ENCODE results near the gene CTF1. TPM values are rescaled to one million over a fixed set of nuclear protein-coding genes. Genes with fewer than 3 reads are reported as not detected.
A peak's percentile ranks its signal among the peaks of the same experiment; 100 is the strongest.

Gene CTF1
- total and polyA plus RNA-seq, 2 donors (not counting 1 experiment from before 2014, with no cell fraction given), result 0.78 to 0.81 TPM

DNA sequence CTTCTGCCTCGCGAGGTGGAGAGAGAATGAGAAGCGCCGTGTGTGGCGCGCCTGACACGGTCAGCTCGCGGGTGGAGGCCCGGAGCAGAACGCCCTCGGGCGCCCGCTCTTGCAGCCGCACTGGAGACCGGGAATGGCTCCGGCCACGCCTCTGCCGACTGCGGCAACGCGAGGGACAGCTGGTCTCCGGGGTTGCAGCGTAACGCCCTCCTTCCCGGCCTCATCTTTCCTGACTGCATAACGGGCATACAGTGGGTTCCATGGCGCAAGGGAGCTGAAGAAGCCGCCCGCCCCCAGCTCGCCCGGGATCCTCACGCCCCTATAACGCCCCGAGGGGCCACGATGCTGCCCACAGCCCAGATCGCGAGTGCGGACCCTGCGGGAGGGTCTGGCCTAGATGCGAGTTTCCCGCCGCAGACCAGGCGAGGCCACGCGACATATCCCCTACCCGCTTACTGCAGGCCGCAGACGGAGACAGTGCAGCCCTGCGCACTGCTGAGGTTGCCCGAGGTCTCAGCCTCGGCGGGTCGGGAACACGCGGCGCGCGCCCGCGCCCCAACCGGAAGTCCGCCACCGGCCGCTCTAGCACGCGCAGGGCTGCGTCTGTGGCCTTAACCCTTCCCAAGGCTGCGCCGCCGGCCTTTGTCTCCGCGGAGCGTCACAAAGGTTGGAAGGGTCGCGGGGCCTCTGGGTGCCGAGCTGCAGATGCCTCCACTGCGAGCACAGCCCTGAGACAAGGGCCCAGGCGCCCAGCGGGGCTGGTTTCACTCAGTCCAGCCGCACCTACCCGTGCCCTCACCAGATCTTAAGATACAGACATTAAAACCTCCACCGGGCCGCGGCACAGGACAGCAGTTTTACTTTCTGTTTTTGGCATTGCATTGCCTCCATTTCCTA is 21.3 kb upstream of the CTF1 start:
- H3K9me3 Mint-ChIP-seq (ENCODE audit: insufficient read depth), result no peaks in the 10 kb centered on the region
- H3K36me3 ChIP-seq (replicated peaks in 1 of 2; ENCODE audit: control extremely low read depth in 1 of 2, control insufficient read depth in 1 of 2, extremely low read depth in 1 of 2, insufficient read depth in 2 of 2, low read length in 1 of 2), result peaks cover 0 to 2% of the 10 kb centered on the region in 2 experiments
- H3K4me1 Mint-ChIP-seq, result peaks cover 36% of the 10 kb centered on the region
- intact Hi-C loops (cut with micrococcal nuclease), result loop anchor here (1.0 to 5.0 kb wide), 8 partner anchors 22 to 113 kb away; partner anchors contain the start of genes CFAP119 and RNF40
- CTCF ChIA-PET, result interaction anchor here (0.6 to 5.7 kb wide), 12 partner anchors 18 to 308 kb away, joined by 3 to 36 read pairs (median 4); partner anchors contain the start of gene CTF1
- H3K27ac ChIP-seq (ENCODE audit: low read length in 2 of 2), result peak overlapping the region; percentile 82 to 88
- peak; percentile 93 for DNase-seq
- WGBS (ENCODE audit: insufficient coverage), result 1% methylated on average over 82 of the region's 85 CpGs
- peaks cover 18% of the 10 kb centered on the region for H3K79me2 ChIP-seq (ENCODE audit: control insufficient read depth, insufficient read depth, low read length)
- H3K4me3 Mint-ChIP-seq, result peak overlapping the region; percentile 97
- peak overlapping the region; percentile 89 for H2AFZ ChIP-seq (ENCODE audit: insufficient read depth, low read depth, low read length, poor library complexity, severe bottlenecking)
- peak overlapping the region; percentile 97 for H3K9ac ChIP-seq (ENCODE audit: low read length)
- H3K4me1 ChIP-seq (ENCODE audit: control insufficient read depth in 2 of 2, insufficient read depth in 2 of 2, low read length in 2 of 2), result peaks cover 16 to 21% of the 10 kb centered on the region in 2 donors
- no peaks in the 10 kb centered on the region for H4K20me1 ChIP-seq (ENCODE audit: control insufficient read depth, insufficient read depth, low read length, poor library complexity, severe bottlenecking)
- TF ChIP-seq, protein P1, sequence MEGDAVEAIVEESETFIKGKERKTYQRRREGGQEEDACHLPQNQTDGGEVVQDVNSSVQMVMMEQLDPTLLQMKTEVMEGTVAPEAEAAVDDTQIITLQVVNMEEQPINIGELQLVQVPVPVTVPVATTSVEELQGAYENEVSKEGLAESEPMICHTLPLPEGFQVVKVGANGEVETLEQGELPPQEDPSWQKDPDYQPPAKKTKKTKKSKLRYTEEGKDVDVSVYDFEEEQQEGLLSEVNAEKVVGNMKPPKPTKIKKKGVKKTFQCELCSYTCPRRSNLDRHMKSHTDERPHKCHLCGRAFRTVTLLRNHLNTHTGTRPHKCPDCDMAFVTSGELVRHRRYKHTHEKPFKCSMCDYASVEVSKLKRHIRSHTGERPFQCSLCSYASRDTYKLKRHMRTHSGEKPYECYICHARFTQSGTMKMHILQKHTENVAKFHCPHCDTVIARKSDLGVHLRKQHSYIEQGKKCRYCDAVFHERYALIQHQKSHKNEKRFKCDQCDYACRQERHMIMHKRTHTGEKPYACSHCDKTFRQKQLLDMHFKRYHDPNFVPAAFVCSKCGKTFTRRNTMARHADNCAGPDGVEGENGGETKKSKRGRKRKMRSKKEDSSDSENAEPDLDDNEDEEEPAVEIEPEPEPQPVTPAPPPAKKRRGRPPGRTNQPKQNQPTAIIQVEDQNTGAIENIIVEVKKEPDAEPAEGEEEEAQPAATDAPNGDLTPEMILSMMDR (IDR thresholded peaks at IDR 0.05), result no peak
- no peak for TF ChIP-seq EZH2 (IDR thresholded peaks at IDR 0.05; ENCODE audit: borderline replicate concordance, insufficient read depth, low read depth, low read length, poor library complexity, severe bottlenecking)
- H3K4me3 ChIP-seq (ENCODE audit: control extremely low read depth in 1 of 5, extremely low read depth in 1 of 5, insufficient read depth in 1 of 5, low read depth in 2 of 5, low read length in 4 of 5), result peak overlapping the region; percentile 78 to 99 (median 81)
- H3K4me2 ChIP-seq (replicated peaks; ENCODE audit: low read depth, low read length, poor library complexity, severe bottlenecking), result peak overlapping the region; percentile 76
- no peaks in the 10 kb centered on the region for H3K9me3 ChIP-seq (ENCODE audit: control extremely low read depth in 1 of 3, control insufficient read depth in 2 of 3, insufficient read depth in 1 of 3, low read length in 2 of 3)
- POLR2A ChIA-PET, result interaction anchor here (0.6 to 2.6 kb wide), 11 partner anchors 10 to 83 kb away, joined by 3 to 15 read pairs (median 4); partner anchors contain the start of genes CTF1, FBXL19 and SETD1A
- H3K27me3 ChIP-seq (replicated peaks in 1 of 4; ENCODE audit: control extremely low read depth in 1 of 4, control insufficient read depth in 3 of 4, insufficient read depth in 4 of 4, low read length in 3 of 4), result no peaks in the 10 kb centered on the region
- ATAC-seq (ENCODE audit: low read depth), result peak; percentile 88
- no peaks in the 10 kb centered on the region for H3K27me3 Mint-ChIP-seq
- peak overlapping the region; percentile 97 for H3K27ac Mint-ChIP-seq
